Measurements from ENCODE around the gene GYS1.
A peak's percentile ranks its signal among the peaks of the same experiment; 100 is the strongest.

GRCh38 chr19:48993175-48994034 is at the start of gene GYS1, which contains the start of gene RUVBL2:
- TF ChIP-seq, protein P1, sequence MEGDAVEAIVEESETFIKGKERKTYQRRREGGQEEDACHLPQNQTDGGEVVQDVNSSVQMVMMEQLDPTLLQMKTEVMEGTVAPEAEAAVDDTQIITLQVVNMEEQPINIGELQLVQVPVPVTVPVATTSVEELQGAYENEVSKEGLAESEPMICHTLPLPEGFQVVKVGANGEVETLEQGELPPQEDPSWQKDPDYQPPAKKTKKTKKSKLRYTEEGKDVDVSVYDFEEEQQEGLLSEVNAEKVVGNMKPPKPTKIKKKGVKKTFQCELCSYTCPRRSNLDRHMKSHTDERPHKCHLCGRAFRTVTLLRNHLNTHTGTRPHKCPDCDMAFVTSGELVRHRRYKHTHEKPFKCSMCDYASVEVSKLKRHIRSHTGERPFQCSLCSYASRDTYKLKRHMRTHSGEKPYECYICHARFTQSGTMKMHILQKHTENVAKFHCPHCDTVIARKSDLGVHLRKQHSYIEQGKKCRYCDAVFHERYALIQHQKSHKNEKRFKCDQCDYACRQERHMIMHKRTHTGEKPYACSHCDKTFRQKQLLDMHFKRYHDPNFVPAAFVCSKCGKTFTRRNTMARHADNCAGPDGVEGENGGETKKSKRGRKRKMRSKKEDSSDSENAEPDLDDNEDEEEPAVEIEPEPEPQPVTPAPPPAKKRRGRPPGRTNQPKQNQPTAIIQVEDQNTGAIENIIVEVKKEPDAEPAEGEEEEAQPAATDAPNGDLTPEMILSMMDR (IDR thresholded peaks at IDR 0.05 in 2 of 3, conservative IDR thresholded peaks at IDR 0.05 in 1 of 3; ENCODE audit: control insufficient read depth in 2 of 3, extremely low read depth in 1 of 3, insufficient read depth in 1 of 3, low read depth in 3 of 3, low read length in 3 of 3): peak; percentile 98; a peak in 5 of 6 replicates
- TF ChIP-seq RFX5 (IDR thresholded peaks at IDR 0.05; ENCODE audit: low read depth, low read length) (peak; percentile 71; the same call in 1 of the 2 replicates), REST (IDR thresholded peaks at IDR 0.05; ENCODE audit: low read depth, low read length) (no peak), GABPA (IDR thresholded peaks at IDR 0.05; ENCODE audit: low read depth) (peak; percentile 97), STAT3 (IDR thresholded peaks at IDR 0.05; ENCODE audit: low read depth, low read length) (no peak), EGR1 (IDR thresholded peaks at IDR 0.05; ENCODE audit: borderline replicate concordance in 1 of 2, low read depth in 2 of 2, low read length in 2 of 2) (peak in 1 of 2 experiments; percentile 73; a peak in 2 of 3 replicates), RCOR1 (conservative IDR thresholded peaks at IDR 0.05; ENCODE audit: low read depth, low read length) (no peak), DPF2 (IDR thresholded peaks at IDR 0.05) (peak; percentile 93), FOS (IDR thresholded peaks at IDR 0.05; ENCODE audit: borderline replicate concordance, extremely low read depth, insufficient read length) (peak; percentile 55), SMC3 (IDR thresholded peaks at IDR 0.05; ENCODE audit: borderline replicate concordance, low read length) (peak; percentile 28; the same call in 1 of the 2 replicates), ATF3 (IDR thresholded peaks at IDR 0.05; ENCODE audit: borderline replicate concordance, extremely low read depth, low read depth, low read length) (no peak), ZNF384 (IDR thresholded peaks at IDR 0.05; ENCODE audit: borderline replicate concordance, low read depth, low read length) (no peak), HDAC2 (IDR thresholded peaks at IDR 0.05) (no peak)

Data from GM12878 (cell line).